ENCODE data around the gene ITPR3.

The ITPR3 gene

DNA sequence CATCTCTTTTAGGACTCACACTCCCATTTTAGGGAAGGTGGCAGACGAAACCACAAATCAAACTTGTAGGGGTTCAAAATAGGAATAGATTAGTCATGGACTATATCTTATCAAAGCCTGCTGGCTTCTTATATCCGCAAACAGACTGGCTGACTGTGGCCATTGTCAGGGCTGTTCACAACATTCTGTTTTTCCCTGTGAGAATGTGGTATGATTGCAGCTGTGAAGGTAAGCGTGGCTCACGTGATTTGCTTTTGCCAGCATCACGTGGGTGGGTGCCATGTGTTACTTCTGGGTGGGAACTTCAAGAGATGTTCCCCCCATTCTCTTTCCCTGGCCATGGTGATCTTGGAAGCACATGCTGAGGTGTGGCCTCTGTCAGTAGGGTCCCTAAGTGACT is 119.7 kb downstream of the ITPR3 start:
- no peak for DNase-seq

DNA sequence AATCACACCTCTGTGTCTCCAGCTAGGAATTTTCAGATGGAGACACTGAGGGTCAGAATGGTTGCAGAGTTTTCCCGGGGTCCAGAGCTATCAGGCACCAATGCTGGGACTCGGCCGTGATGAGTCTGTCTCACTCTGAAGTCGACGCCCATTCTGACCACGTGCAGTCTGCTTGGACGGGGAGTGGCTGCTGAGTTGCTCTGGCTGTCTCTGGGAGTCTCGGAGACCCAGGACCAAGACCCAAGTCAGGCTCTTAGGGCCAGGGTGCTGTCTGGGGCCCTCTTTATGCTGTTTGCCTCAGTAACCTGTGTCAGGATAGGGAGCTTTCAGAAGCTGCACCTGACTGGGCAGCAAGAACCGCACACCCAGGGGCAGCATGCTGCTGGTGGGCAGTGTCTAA is 121.0 kb downstream of the ITPR3 start:
- no peak for DNase-seq

DNA sequence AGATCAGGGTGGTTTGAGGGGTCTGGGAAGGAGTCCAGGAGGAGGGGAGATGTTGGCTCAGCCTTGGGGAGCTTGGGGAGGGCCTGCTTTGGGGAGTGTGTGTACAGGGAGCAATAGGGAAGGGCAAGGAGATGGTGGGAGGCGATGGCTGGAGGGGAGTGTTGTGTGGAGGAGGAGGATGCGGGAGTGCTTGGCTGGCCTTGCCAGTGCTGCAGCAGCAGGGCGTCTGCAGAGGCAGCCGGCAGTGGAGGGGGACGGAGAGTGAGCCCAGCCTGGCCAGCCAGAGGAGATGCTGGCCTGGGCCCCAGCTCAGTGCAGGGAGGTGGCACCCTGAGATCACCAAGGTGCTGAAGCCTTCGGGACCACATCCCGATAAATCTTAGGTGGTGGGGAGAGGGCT is 121.7 kb downstream of the ITPR3 start:
- no peak for DNase-seq

DNA sequence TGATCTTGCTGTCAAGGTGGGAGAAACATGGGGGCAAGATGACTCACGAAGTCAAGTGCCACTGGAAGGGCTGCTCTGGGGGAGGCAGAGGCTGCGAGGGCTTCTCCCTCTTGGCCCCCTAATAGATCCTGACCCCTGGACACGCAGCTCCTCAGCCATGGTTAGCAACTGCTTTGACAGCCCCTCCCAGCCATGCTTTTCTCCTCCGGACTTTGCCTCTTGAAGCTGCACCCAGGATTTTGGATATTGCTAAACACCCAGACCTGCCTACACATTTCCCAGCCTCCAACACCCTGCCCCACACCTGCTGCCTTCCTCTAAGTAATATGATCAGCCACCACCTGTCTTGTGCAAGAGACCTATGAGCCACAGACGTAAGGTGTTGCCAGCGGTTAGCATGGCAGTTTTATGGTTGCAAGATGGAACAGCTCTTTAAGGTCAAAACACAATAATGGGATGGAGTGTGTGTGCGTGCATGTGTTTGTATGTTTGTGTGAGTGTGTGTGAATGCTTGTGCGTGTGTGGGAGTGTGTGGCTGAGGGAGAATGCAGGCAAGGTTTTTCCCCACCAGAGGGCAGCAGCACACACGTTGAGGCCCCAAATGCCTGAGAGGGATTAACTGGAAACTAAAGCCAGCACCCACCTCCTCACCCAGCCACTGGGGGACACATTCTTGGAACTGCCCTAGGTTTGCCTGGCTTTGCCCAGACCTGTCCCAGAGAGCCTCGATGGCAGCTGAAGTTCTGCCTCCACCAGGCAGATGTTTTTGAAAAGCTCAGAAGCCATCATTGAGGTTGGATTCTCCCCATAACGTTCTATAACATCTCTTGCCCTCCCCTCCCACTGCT is 123.1 kb downstream of the ITPR3 start:
- peak; percentile 97 for DNase-seq

DNA sequence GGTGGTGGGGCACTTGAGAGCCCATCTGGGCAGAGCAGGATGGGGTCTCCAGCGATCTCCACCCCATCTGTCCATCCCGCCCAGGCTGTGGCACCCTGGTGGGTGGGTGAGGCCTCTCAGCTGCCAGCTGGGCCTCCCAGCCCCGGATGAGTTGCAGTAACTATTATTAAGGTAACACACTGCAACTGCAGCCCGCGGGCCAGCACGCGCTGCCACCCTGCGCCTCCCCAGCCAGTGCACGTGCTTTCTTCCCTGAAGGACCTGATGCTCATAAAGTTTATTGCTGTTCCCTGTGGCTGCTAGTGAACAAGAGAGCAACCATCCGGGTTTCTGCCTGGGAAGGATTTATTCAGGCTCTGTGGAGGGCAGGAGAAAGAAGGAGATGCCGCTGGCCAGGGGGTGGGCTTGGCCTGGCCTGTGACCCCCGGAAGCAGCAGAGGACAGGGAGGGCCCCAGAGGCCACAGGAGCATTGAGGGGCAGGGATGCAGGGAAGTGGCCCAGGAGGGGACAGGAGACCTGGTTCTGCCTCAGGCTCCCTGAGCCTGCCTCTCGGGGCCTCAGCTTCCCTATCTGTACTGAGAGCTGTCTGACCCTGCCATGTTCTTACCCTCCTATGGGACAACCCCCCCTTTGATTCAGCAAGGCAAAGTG is 123.9 kb downstream of the ITPR3 start:
- no peak for DNase-seq

DNA sequence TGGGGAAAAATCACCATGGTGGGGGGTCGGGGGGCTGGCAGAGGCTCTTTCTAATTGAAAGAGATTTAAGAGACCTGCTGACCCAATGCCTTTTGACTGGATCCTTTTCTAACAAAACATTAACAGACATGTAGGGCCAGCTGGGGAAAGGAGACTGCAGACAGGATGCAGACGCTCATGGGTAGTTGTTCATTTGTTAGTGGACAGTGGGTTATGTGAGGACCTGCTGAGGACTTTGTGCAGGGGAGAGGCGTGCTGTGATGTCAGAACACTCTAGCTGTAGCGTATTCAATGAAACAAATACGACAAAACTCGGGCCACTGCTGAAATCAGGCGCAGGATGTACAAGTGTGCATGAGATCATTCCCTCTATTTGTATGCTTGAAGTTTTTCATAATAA is 124.4 kb downstream of the ITPR3 start:
- no peak for DNase-seq

Data from NCI-H2029 (cell line).